ENCODE results near the gene WHAMM. TPM values are rescaled to one million over a fixed set of nuclear protein-coding genes. Genes with fewer than 3 reads are reported as not detected.
"Not testable (repeated sequence)": the region's sequence is repeated elsewhere in the genome, so short reads cannot be mapped to it uniquely, and the experiment has no call there.

The WHAMM gene
- total RNA-seq = 4.5 TPM

GRCh38 chr15:82809308-82810060 is at the start of gene WHAMM:
Gene WHAMM (plus strand): TSS chr15:82809628. CDS start chr15:82809727, 99 bp downstream.
- peak; percentile 99 for DNase-seq

GRCh38 chr15:82763361-82764116 is 45.9 kb upstream of the WHAMM start:
- DNase-seq = no peak

GRCh38 chr15:82764117-82764490 is 45.3 kb upstream of the WHAMM start:
- DNase-seq = no peak

- DNase-seq = no peak
These were observed 44.7 kb upstream of the WHAMM start for GRCh38 chr15:82764740-82765139.

- not testable (repeated sequence) for DNase-seq
These were observed 43.2 kb upstream of the WHAMM start for GRCh38 chr15:82766201-82766600.

GRCh38 chr15:82767163-82767829 is 42.1 kb upstream of the WHAMM start:
- DNase-seq = no peak

GRCh38 chr15:82768414-82769054 is 40.9 kb upstream of the WHAMM start:
- no peak for DNase-seq

- no peak for DNase-seq
These were observed 37.4 kb upstream of the WHAMM start for GRCh38 chr15:82771789-82772607.

- DNase-seq = no peak
These were observed 34.9 kb upstream of the WHAMM start for GRCh38 chr15:82774496-82774895.

GRCh38 chr15:82778755-82779154 is 30.7 kb upstream of the WHAMM start:
- no peak for DNase-seq

- no peak for DNase-seq
These were observed 28.1 kb upstream of the WHAMM start for GRCh38 chr15:82781349-82781748.

- DNase-seq = no peak
These were observed 20.9 kb upstream of the WHAMM start for GRCh38 chr15:82788496-82788895.

GRCh38 chr15:82789491-82789890 is 19.9 kb upstream of the WHAMM start:
- no peak for DNase-seq

- no peak for DNase-seq
These were observed 19.1 kb upstream of the WHAMM start for GRCh38 chr15:82790321-82790720.

- no peak for DNase-seq
These were observed 17.4 kb upstream of the WHAMM start for GRCh38 chr15:82792068-82792467.

- DNase-seq = no peak
These were observed 15.7 kb upstream of the WHAMM start for GRCh38 chr15:82793737-82794136.

- DNase-seq = no peak
These were observed 11.3 kb upstream of the WHAMM start for GRCh38 chr15:82798104-82798503.

GRCh38 chr15:82798531-82799166 is 10.8 kb upstream of the WHAMM start:
- no peak for DNase-seq

GRCh38 chr15:82799183-82799841 is 10.1 kb upstream of the WHAMM start:
- DNase-seq = no peak

GRCh38 chr15:82802497-82802896 is 6.9 kb upstream of the WHAMM start:
- DNase-seq = no peak

Measured in occipital lobe (tissue), 2 donors.